ENCODE results near the gene ZSCAN30. TPM values are rescaled to one million over a fixed set of nuclear protein-coding genes. Genes with fewer than 3 reads are reported as not detected.

ZSCAN30 gene
- total and polyA plus RNA-seq, 2 donors (not counting 3 experiments of a cell fraction or from before 2014, with no cell fraction given), result 6.7 to 18.0 TPM

DNA sequence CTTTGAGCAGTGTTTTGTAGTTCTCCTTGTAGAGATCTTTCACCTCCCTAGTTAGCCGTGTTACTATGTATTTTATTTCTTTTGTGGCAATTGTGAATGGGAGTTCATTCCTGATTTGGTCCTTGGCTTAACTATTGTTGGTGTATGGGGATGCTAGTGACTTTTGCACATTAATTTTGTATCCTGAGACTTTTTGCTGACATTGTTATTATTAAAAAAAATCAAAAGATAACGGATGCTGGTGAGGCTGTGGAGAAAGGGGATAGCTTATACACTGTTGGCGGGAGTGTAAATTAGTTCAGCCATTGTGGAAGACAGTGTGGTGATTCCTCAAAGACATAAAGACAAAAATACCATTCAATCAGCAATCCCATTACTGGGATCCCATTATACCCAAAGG lies 66.2 kb downstream of the ZSCAN30 start:
- Histone ChIP-seq H3K4me3 (replicated peaks in 1 of 3; ENCODE audit: insufficient read depth in 1 of 3, low read depth in 1 of 3, low read length in 3 of 3) (no peak overlapping the region), H3K27me3 (ENCODE audit: control insufficient read depth in 2 of 2, insufficient read depth in 2 of 2, low read length in 2 of 2) (peaks cover 0 to 1% of the 10 kb centered on the region in 2 experiments), H3K4me2 (ENCODE audit: insufficient read depth, low read length) (no peak overlapping the region), H2AFZ (ENCODE audit: low read depth, low read length) (no peak overlapping the region), H3K79me2 (ENCODE audit: control insufficient read depth, insufficient read depth, low read length) (no peaks in the 10 kb centered on the region), H3K9ac (replicated peaks; ENCODE audit: extremely low read depth, insufficient read depth, low read length) (no peak overlapping the region), H3K27ac (ENCODE audit: insufficient read depth, low read depth, low read length) (no peak overlapping the region), H3K36me3 (ENCODE audit: control insufficient read depth in 2 of 2, extremely low read depth in 1 of 2, insufficient read depth in 2 of 2, low read length in 2 of 2) (no peaks in the 10 kb centered on the region), H3K4me1 (ENCODE audit: control insufficient read depth, extremely low read depth, insufficient read depth, low read length) (no peaks in the 10 kb centered on the region), H3K9me1 (replicated peaks; ENCODE audit: control insufficient read depth, extremely low read depth, insufficient read depth, low read length) (no peaks in the 10 kb centered on the region), H3K9me3 (replicated peaks; ENCODE audit: control insufficient read depth, insufficient read depth, low read length) (no peaks in the 10 kb centered on the region), H4K20me1 (replicated peaks; ENCODE audit: control insufficient read depth, extremely low read depth, insufficient read depth, low read length) (no peaks in the 10 kb centered on the region)
- dilution Hi-C loops (cut with MboI; ENCODE audit: extremely low pct_ligation_motif_present, low sequenced_read_pairs) (no loop called here), intact Hi-C loops (cut with micrococcal nuclease) (no loop called here)
- FAIRE-seq (no peak), DNase-seq (ENCODE audit: low read depth, low spot score) (no peak)
- ChIA-PET CTCF (no interaction called here), POLR2A (no interaction called here)
- no TSS peak for BruUV-seq (replicated peaks)
- TF ChIP-seq GATA2 (IDR thresholded peaks at IDR 0.05; ENCODE audit: insufficient read depth, insufficient read length, low read depth, low read length) (no peak), POLR2AphosphoS5 (IDR thresholded peaks at IDR 0.05; ENCODE audit: insufficient read depth, low read depth, low read length) (no peak), CTCF (IDR thresholded peaks at IDR 0.05; ENCODE audit: extremely low read depth in 1 of 2, insufficient read depth in 1 of 2, low read depth in 1 of 2, low read length in 2 of 2) (no peak), MYC (IDR thresholded peaks at IDR 0.05; ENCODE audit: low read depth, low read length) (no peak), POLR2A (IDR thresholded peaks at IDR 0.05; ENCODE audit: low read depth, low read length) (no peak), FOS (IDR thresholded peaks at IDR 0.05; ENCODE audit: borderline replicate concordance, insufficient read depth, low read length) (no peak), JUN (IDR thresholded peaks at IDR 0.05; ENCODE audit: borderline replicate concordance, insufficient read depth, insufficient read length, low read depth) (no peak), EZH2 (IDR thresholded peaks at IDR 0.05; ENCODE audit: borderline replicate concordance, low read depth, low read length, severe bottlenecking) (no peak)

Data from endothelial cell of umbilical vein (primary cell).